SK-N-SH (cell line): ENCODE results near the gene SP2.

Source experiments
- EP300 ChIP-seq, 2 experiments: IDR thresholded peaks; 2 replicates each; pipeline versions ENCODE4 v1.4.0 to v1.6.1; 2012; ENCODE audit warnings: borderline replicate concordance in 1 of 2, low read depth in 1 of 2, low read length in 1 of 2
- RAD21 ChIP-seq: IDR thresholded peaks from 2 replicates; pipeline ENCODE4 v1.6.1; 2012; ENCODE audit warnings: mild to moderate bottlenecking, low read length
- SIN3A ChIP-seq: IDR thresholded peaks from 2 replicates; pipeline ENCODE4 v1.6.1; 2012; ENCODE audit warnings: low read depth, mild to moderate bottlenecking, low read length, moderate library complexity, borderline replicate concordance
- SMC3 ChIP-seq: IDR thresholded peaks from 2 replicates; pipeline ENCODE4 v1.6.1; 2012; ENCODE audit warnings: low read depth, low read length, improper control_type of control experiment
- TCF12 ChIP-seq: IDR thresholded peaks from 2 replicates; pipeline ENCODE4 v1.4.0; 2012
- TEAD4 ChIP-seq: IDR thresholded peaks from 2 replicates; pipeline ENCODE4 v1.4.0; 2012; ENCODE audit warnings: mild to moderate bottlenecking, borderline replicate concordance; ENCODE audit not compliant: insufficient read depth
- TF ChIP-seq, protein P1 (sequence below): fragments of 200-600 bp; sonication (generic); IDR thresholded peaks from 2 replicates; pipeline ENCODE4 v1.6.1; 2017; ENCODE audit warnings: antibody characterized with exemption, mild to moderate bottlenecking, moderate library complexity
- TF ChIP-seq, protein P2 (sequence below): IDR thresholded peaks from 2 replicates; pipeline ENCODE4 v1.4.0; 2012; ENCODE audit warnings: low read depth

DNA sequence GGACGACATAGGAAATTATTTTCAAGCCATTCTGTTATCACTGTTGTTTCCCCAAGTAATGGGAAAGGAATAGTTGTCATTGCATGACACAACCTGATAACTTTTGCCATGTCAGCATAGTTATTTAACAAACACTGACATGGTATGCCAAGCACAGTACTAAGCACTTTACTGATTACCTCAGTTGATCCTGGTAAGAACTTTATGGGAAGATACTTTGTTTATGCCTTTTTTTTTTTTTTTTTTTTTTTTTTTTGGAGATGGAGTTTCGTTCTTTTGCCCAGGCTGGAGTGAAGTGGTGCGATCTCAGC, 29.6 kb downstream of the SP2 start:
- TF ChIP-seq, protein P1, sequence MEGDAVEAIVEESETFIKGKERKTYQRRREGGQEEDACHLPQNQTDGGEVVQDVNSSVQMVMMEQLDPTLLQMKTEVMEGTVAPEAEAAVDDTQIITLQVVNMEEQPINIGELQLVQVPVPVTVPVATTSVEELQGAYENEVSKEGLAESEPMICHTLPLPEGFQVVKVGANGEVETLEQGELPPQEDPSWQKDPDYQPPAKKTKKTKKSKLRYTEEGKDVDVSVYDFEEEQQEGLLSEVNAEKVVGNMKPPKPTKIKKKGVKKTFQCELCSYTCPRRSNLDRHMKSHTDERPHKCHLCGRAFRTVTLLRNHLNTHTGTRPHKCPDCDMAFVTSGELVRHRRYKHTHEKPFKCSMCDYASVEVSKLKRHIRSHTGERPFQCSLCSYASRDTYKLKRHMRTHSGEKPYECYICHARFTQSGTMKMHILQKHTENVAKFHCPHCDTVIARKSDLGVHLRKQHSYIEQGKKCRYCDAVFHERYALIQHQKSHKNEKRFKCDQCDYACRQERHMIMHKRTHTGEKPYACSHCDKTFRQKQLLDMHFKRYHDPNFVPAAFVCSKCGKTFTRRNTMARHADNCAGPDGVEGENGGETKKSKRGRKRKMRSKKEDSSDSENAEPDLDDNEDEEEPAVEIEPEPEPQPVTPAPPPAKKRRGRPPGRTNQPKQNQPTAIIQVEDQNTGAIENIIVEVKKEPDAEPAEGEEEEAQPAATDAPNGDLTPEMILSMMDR: no peak
- TF ChIP-seq, protein P2, sequence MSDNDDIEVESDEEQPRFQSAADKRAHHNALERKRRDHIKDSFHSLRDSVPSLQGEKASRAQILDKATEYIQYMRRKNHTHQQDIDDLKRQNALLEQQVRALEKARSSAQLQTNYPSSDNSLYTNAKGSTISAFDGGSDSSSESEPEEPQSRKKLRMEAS: no peak
- TF ChIP-seq SIN3A (no peak), RAD21 (no peak), TCF12 (no peak), EP300 (IDR thresholded peaks at IDR 0.05; ENCODE audit: borderline replicate concordance in 1 of 2, low read depth in 1 of 2, low read length in 1 of 2) (no peak), SMC3 (no peak), TEAD4 (no peak)
